Activated CD8-positive, alpha-beta T cell treated with anti-CD3 and anti-CD28 coated beads for 36 hours (primary cell): Measurements from ENCODE around the gene SETBP1. TPM values are rescaled to one million over a fixed set of nuclear protein-coding genes. Genes with fewer than 3 reads are reported as not detected.

Experiments used
- ATAC-seq: fragments of 200-7000 bp; cut with Tn5 transposase; one replicate; pipeline ENCODE4 v1.10.0; 2021; ENCODE audit warnings: mild to moderate bottlenecking, moderate library complexity
- CTCF ChIA-PET: fragments of 350-600 bp; sonication (Branson Sonifier 250); formaldehyde crosslinking; loops from one replicate; lab custom pipeline; 2021; ENCODE audit warnings: antibody characterized with exemption; lab: Charles Lee
- POLR2A ChIA-PET: fragments of 350-600 bp; sonication (Branson Sonifier 250); formaldehyde crosslinking; loops from one replicate; lab custom pipeline; 2021; ENCODE audit warnings: antibody characterized with exemption; lab: Charles Lee
- DNase-seq: peaks from one replicate; pipeline ENCODE4 v3.0.0-alpha.2; 2020
- H3K27ac Mint-ChIP-seq: one replicate; pipeline ENCODE4 v1.8.0; 2021; ENCODE audit warnings: mild to moderate bottlenecking, mixed read lengths
- H3K27me3 Mint-ChIP-seq: one replicate; pipeline ENCODE4 v1.8.0; 2021; ENCODE audit warnings: mixed read lengths
- H3K36me3 Mint-ChIP-seq: one replicate; pipeline ENCODE4 v1.8.0; 2021; ENCODE audit warnings: low read depth, mixed read lengths
- H3K4me1 Mint-ChIP-seq: one replicate; pipeline ENCODE4 v1.8.0; 2021; ENCODE audit warnings: low read depth, mixed read lengths
- H3K4me3 Mint-ChIP-seq: one replicate; pipeline ENCODE4 v1.8.0; 2021; ENCODE audit warnings: mild to moderate bottlenecking, moderate library complexity, mixed read lengths
- H3K9me3 Mint-ChIP-seq: one replicate; pipeline ENCODE4 v1.8.0; 2021; ENCODE audit warnings: mixed read lengths
- CTCF ChIP-seq: fragments of 200-600 bp; IDR thresholded peaks from one replicate; pipeline ENCODE4 v1.8.0; 2022; ENCODE audit warnings: antibody characterized with exemption, mild to moderate bottlenecking
- intact Hi-C: fragments of 100-400 bp; cut with micrococcal nuclease; formaldehyde crosslinking; loops from one replicate; pipeline ENCODE4 v1.10.0; 2022
- total RNA-seq, 2 experiments: library from RNA; stranded (reverse); gene quantifications; one replicate each; pipeline ENCODE4 v1.2.3, GENCODE V29; 2021

The SETBP1 gene
- total RNA-seq, 2 experiments from 2014 or later: 10.2 to 10.4 TPM

DNA sequence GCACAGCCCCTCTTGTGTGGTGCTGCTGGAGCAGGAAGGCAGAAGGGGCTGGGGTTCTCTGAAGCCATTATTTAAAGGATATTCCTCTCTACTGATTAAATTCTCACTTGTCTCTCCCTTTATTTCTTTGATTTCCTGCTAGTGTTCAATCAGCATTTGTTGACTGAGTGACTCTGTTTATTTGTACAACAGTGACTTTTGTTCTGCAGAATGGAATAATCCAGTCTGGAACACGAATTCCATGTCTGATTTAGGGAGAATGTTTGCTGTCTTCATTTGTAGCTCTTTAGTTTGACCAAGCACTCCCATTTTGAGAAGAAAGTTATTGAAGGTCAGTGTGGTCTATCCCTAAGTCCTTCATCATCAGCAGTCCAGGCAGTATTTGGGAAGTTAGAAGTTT is 141.2 kb downstream of the SETBP1 start:
- TF ChIP-seq CTCF: no peak
- H3K9me3 Mint-ChIP-seq: no peaks in the 10 kb centered on the region
- H3K27ac Mint-ChIP-seq: no peak overlapping the region
- H3K4me3 Mint-ChIP-seq: no peak overlapping the region
- no peak for ATAC-seq
- no peaks in the 10 kb centered on the region for H3K36me3 Mint-ChIP-seq
- ChIA-PET POLR2A (no interaction called here), CTCF (interaction anchor here (1.5 to 1.9 kb wide), 2 partner anchors 142 to 143 kb away, joined by 3 to 4 read pairs; partner anchors contain the start of gene SETBP1)
- H3K27me3 Mint-ChIP-seq: peaks cover 5% of the 10 kb centered on the region
- intact Hi-C loops: no loop called here
- no peak for DNase-seq
- peaks cover 18% of the 10 kb centered on the region for H3K4me1 Mint-ChIP-seq

GRCh38 chr18:44823286-44823685 is 142.6 kb downstream of the SETBP1 start:
- H3K9me3 Mint-ChIP-seq: no peaks in the 10 kb centered on the region
- no peak for TF ChIP-seq CTCF
- no peaks in the 10 kb centered on the region for H3K36me3 Mint-ChIP-seq
- ChIA-PET POLR2A (interaction anchor here (1.2 kb wide), 1 partner anchor 97 kb away, joined by 5 read pairs; no protein-coding TSS in a partner anchor), CTCF (interaction anchor here (1.0 to 1.2 kb wide), 3 partner anchors 13 to 64 kb away, joined by 3 read pairs; no protein-coding TSS in a partner anchor)
- ATAC-seq (no peak), DNase-seq (no peak)
- peaks cover 5% of the 10 kb centered on the region for H3K27me3 Mint-ChIP-seq
- peaks cover 18% of the 10 kb centered on the region for H3K4me1 Mint-ChIP-seq
- no peak overlapping the region for H3K27ac Mint-ChIP-seq
- intact Hi-C loops: no loop called here
- no peak overlapping the region for H3K4me3 Mint-ChIP-seq

DNA sequence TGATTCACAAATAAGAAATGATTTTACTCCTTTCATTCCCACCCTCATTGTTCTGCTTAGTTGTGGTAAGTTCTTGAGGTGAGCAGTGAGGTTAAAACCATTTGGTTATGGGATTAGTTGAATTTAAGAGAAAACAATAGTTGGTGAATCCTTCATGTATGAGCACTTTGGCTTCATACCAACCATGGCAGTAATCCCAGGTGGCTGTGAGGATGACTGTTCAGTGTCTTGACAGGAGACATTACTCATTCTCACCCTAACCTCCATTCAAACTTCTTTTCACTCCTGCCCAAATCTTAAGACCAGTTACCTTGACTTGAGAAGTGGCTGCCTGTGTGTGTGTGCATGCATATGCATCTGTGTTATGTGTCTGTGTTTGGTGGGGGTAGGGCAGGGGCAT is 143.1 kb downstream of the SETBP1 start:
- Mint-ChIP-seq H3K27ac (no peak overlapping the region), H3K36me3 (no peaks in the 10 kb centered on the region), H3K27me3 (peaks cover 5% of the 10 kb centered on the region), H3K9me3 (no peaks in the 10 kb centered on the region), H3K4me3 (no peak overlapping the region), H3K4me1 (peaks cover 15% of the 10 kb centered on the region)
- TF ChIP-seq CTCF: no peak
- ATAC-seq: peak; percentile 72
- ChIA-PET CTCF (interaction anchor here (1.2 kb wide), 1 partner anchor 14 kb away, joined by 3 read pairs; no protein-coding TSS in a partner anchor), POLR2A (no interaction called here)
- DNase-seq: peak; percentile 23
- intact Hi-C loops: no loop called here

DNA sequence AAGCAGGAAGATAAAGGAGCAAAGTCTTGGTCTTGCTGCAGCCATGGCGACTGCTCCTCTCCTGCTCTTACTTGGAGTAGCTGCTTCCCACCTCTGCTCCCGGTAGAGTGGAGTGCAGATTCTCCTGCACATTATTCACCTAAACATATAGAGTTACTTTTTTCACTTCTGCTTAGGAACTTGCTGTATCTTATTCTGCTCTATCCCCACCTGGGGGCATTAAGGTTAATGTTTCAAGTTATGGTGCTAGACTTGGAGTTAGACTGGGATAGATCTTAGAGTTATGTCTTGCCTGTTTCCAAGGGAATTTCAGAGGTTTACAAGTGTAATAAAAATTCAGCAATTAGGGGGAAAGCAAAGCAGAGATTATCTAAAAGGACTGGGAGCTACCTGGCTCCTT is 144.2 kb downstream of the SETBP1 start:
- DNase-seq (no peak), ATAC-seq (no peak)
- no peak overlapping the region for H3K4me3 Mint-ChIP-seq
- no peak for TF ChIP-seq CTCF
- ChIA-PET CTCF (no interaction called here), POLR2A (no interaction called here)
- H3K4me1 Mint-ChIP-seq: peaks cover 8% of the 10 kb centered on the region
- H3K9me3 Mint-ChIP-seq: no peaks in the 10 kb centered on the region
- intact Hi-C loops: no loop called here
- no peak overlapping the region for H3K27ac Mint-ChIP-seq
- peaks cover 3% of the 10 kb centered on the region for H3K27me3 Mint-ChIP-seq
- H3K36me3 Mint-ChIP-seq: no peaks in the 10 kb centered on the region

DNA sequence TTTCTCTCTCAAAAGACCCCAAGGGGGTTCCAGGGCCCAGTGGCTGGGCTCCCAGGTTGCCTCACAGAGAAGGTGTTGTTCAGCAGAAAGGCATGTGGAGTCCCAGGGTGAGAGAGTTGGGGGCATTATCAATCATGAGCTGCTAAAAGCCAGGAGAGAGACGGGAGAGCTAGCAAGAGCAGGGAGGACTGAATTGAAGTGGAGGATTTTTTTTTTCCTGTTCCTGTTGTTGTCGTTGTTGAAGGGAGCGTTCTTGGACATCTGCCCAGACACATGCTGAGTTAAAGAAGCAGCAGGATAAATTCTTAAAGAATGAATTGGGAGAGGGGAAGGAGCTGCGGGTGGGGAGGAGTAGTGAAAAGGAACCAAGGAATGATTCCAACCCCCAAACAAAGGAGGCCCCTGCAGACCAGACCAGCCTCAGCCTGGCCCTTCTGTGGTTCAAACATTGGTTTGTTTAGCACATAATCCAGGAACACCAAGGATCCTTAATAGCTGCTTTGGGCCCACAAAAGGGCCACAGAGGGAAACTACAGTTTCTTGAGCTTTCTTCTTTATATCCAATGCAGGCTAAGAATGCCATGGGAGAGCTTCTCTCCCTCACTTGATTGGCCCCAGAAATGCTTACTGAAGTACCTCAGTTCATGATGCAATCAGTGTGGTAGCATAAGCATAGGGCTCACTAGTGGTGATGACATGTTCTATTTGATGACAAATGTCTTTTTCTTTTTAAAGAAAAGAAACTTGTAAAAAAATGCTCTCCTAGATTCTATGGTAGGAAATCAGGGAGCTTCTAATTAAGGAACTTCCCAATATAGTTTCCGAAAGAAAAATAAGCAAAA is 146.0 kb downstream of the SETBP1 start:
- Mint-ChIP-seq H3K27ac (no peak overlapping the region), H3K9me3 (no peaks in the 10 kb centered on the region), H3K4me3 (no peak overlapping the region), H3K27me3 (peaks cover 3% of the 10 kb centered on the region), H3K4me1 (peaks cover 8% of the 10 kb centered on the region), H3K36me3 (no peaks in the 10 kb centered on the region)
- ATAC-seq (no peak), DNase-seq (no peak)
- intact Hi-C loops: no loop called here
- TF ChIP-seq CTCF: no peak
- ChIA-PET POLR2A (interaction anchor here (0.9 kb wide), 1 partner anchor 12 kb away, joined by 6 read pairs; no protein-coding TSS in a partner anchor), CTCF (interaction anchor here (1.3 kb wide), 1 partner anchor 28 kb away, joined by 3 read pairs; no protein-coding TSS in a partner anchor)
